ENCODE measurements around the gene MAN1C1.
A peak's percentile ranks its signal among the peaks of the same experiment; 100 is the strongest.

MAN1C1 gene

GRCh38 chr1:25677193-25677773 is 60.7 kb downstream of the MAN1C1 start:
- no peak overlapping the region for H3K4me3 ChIP-seq (ENCODE audit: low read length in 2 of 2)
- no peak overlapping the region for H3K4ac ChIP-seq (ENCODE audit: low read length)
- no peak overlapping the region for H3K14ac ChIP-seq (ENCODE audit: low read length)
- H2BK120ac ChIP-seq (ENCODE audit: low read depth, low read length), result no peak overlapping the region
- peak overlapping the region; percentile 11 for H3K23ac ChIP-seq (ENCODE audit: low read depth, low read length, poor library complexity)
- no peak overlapping the region for H2BK5ac ChIP-seq (ENCODE audit: low read length)
- no peak overlapping the region for H2AK5ac ChIP-seq (ENCODE audit: low read depth, low read length)
- no peak overlapping the region for H2AFZ ChIP-seq (ENCODE audit: low read length)
- H3K18ac ChIP-seq (ENCODE audit: low read length), result peak overlapping the region; percentile 44
- H3K4me2 ChIP-seq (ENCODE audit: insufficient read depth, low read length, poor library complexity, severe bottlenecking), result no peak overlapping the region
- H3K79me1 ChIP-seq (ENCODE audit: low read depth, low read length), result no peaks in the 10 kb centered on the region
- no peak overlapping the region for H4K91ac ChIP-seq (ENCODE audit: low read depth, low read length, poor library complexity)
- no peak overlapping the region for H3K27ac ChIP-seq (replicated peaks; ENCODE audit: low read length)
- no CpG with 5 or more reads among the region's 6 CpGs for WGBS, 2 donors (ENCODE audit: extremely low coverage in 2 of 2, insufficient read length in 2 of 2, insufficient replicate concordance in 1 of 2)
- no peak overlapping the region for H2BK15ac ChIP-seq (ENCODE audit: low read length)
- DNase-seq (ENCODE audit: low spot score), result no peak
- H3K4me1 ChIP-seq (ENCODE audit: control insufficient read depth in 2 of 2, insufficient read depth in 1 of 2, low read depth in 1 of 2, low read length in 2 of 2), result peaks cover 0 to 9% of the 10 kb centered on the region in 2 donors
- no peaks in the 10 kb centered on the region for H3K36me3 ChIP-seq (replicated peaks in 1 of 2; ENCODE audit: control insufficient read depth in 2 of 2, insufficient read depth in 2 of 2, low read length in 2 of 2)
- no peaks in the 10 kb centered on the region for H3K27me3 ChIP-seq (ENCODE audit: control insufficient read depth in 3 of 3, insufficient read depth in 3 of 3, low read depth in 1 of 3, low read length in 3 of 3)
- no peak overlapping the region for H2BK12ac ChIP-seq (ENCODE audit: low read length)
- H3K9me3 ChIP-seq (replicated peaks in 1 of 2; ENCODE audit: control insufficient read depth in 2 of 2, insufficient read depth in 1 of 2, low read depth in 1 of 2, low read length in 2 of 2), result peaks cover 0 to 5% of the 10 kb centered on the region in 2 donors
- no peak overlapping the region for H3K9ac ChIP-seq (ENCODE audit: low read depth, low read length, poor library complexity)
- H4K8ac ChIP-seq (ENCODE audit: low read depth, low read length), result no peak overlapping the region

- no peak overlapping the region for H4K8ac ChIP-seq (ENCODE audit: low read depth, low read length)
- no peak overlapping the region for H3K23ac ChIP-seq (ENCODE audit: low read depth, low read length, poor library complexity)
- WGBS, 2 donors (ENCODE audit: extremely low coverage in 2 of 2, insufficient read length in 2 of 2, insufficient replicate concordance in 1 of 2), result no CpG with 5 or more reads among the region's 2 CpGs
- H3K36me3 ChIP-seq (replicated peaks in 1 of 2; ENCODE audit: control insufficient read depth in 2 of 2, insufficient read depth in 2 of 2, low read length in 2 of 2), result no peaks in the 10 kb centered on the region
- no peak overlapping the region for H2BK15ac ChIP-seq (ENCODE audit: low read length)
- no peak overlapping the region for H2AFZ ChIP-seq (ENCODE audit: low read length)
- H3K18ac ChIP-seq (ENCODE audit: low read length), result no peak overlapping the region
- H4K91ac ChIP-seq (ENCODE audit: low read depth, low read length, poor library complexity), result no peak overlapping the region
- no peaks in the 10 kb centered on the region for H3K79me1 ChIP-seq (ENCODE audit: low read depth, low read length)
- H2BK5ac ChIP-seq (ENCODE audit: low read length), result no peak overlapping the region
- no peak overlapping the region for H3K27ac ChIP-seq (replicated peaks; ENCODE audit: low read length)
- peaks cover 0 to 9% of the 10 kb centered on the region in 2 donors for H3K4me1 ChIP-seq (ENCODE audit: control insufficient read depth in 2 of 2, insufficient read depth in 1 of 2, low read depth in 1 of 2, low read length in 2 of 2)
- no peak overlapping the region for H2BK12ac ChIP-seq (ENCODE audit: low read length)
- H2AK5ac ChIP-seq (ENCODE audit: low read depth, low read length), result no peak overlapping the region
- no peaks in the 10 kb centered on the region for H3K27me3 ChIP-seq (ENCODE audit: control insufficient read depth in 3 of 3, insufficient read depth in 3 of 3, low read depth in 1 of 3, low read length in 3 of 3)
- no peak for DNase-seq (ENCODE audit: low spot score)
- no peak overlapping the region for H3K9ac ChIP-seq (ENCODE audit: low read depth, low read length, poor library complexity)
- no peak overlapping the region for H3K14ac ChIP-seq (ENCODE audit: low read length)
- H3K9me3 ChIP-seq (replicated peaks in 1 of 2; ENCODE audit: control insufficient read depth in 2 of 2, insufficient read depth in 1 of 2, low read depth in 1 of 2, low read length in 2 of 2), result no peaks in the 10 kb centered on the region
- H3K4me3 ChIP-seq (ENCODE audit: low read length in 2 of 2), result no peak overlapping the region
- H3K4ac ChIP-seq (ENCODE audit: low read length), result no peak overlapping the region
- H2BK120ac ChIP-seq (ENCODE audit: low read depth, low read length), result no peak overlapping the region
- no peak overlapping the region for H3K4me2 ChIP-seq (ENCODE audit: insufficient read depth, low read length, poor library complexity, severe bottlenecking)
These were observed 62.6 kb downstream of the MAN1C1 start for GRCh38 chr1:25679171-25679570.

DNA sequence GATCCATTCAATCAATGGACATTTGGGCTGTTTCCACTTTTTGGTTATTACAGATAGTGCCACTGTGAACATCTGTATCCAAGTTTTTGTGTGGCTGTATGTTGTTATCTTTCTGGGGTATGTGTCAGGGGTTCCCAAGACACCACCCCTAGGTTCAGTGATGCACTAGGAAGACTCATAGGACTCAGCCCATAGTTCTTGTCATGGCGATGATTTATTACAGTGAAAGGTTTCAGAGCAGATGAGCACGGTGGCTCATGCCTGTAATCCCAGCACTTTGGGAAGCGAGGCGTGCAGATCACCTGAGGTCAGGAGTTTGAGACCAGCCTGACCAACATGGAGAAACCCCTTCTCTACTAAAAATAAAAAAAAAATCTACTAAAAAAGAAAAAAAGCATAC is 64.1 kb downstream of the MAN1C1 start:
- no peak overlapping the region for H3K4me3 ChIP-seq (ENCODE audit: low read length in 2 of 2)
- no peak overlapping the region for H2BK120ac ChIP-seq (ENCODE audit: low read depth, low read length)
- no peak overlapping the region for H2BK15ac ChIP-seq (ENCODE audit: low read length)
- H4K8ac ChIP-seq (ENCODE audit: low read depth, low read length), result no peak overlapping the region
- H3K27me3 ChIP-seq (ENCODE audit: control insufficient read depth in 3 of 3, insufficient read depth in 3 of 3, low read depth in 1 of 3, low read length in 3 of 3), result no peaks in the 10 kb centered on the region
- H3K4ac ChIP-seq (ENCODE audit: low read length), result no peak overlapping the region
- no peak overlapping the region for H3K27ac ChIP-seq (replicated peaks; ENCODE audit: low read length)
- H2AFZ ChIP-seq (ENCODE audit: low read length), result no peak overlapping the region
- H3K4me2 ChIP-seq (ENCODE audit: insufficient read depth, low read length, poor library complexity, severe bottlenecking), result no peak overlapping the region
- H3K18ac ChIP-seq (ENCODE audit: low read length), result no peak overlapping the region
- no peak overlapping the region for H2BK12ac ChIP-seq (ENCODE audit: low read length)
- H3K4me1 ChIP-seq (ENCODE audit: control insufficient read depth in 2 of 2, insufficient read depth in 1 of 2, low read depth in 1 of 2, low read length in 2 of 2), result peaks cover 0 to 9% of the 10 kb centered on the region in 2 donors
- no peak overlapping the region for H3K23ac ChIP-seq (ENCODE audit: low read depth, low read length, poor library complexity)
- H2AK5ac ChIP-seq (ENCODE audit: low read depth, low read length), result no peak overlapping the region
- H3K36me3 ChIP-seq (replicated peaks in 1 of 2; ENCODE audit: control insufficient read depth in 2 of 2, insufficient read depth in 2 of 2, low read length in 2 of 2), result no peaks in the 10 kb centered on the region
- H2BK5ac ChIP-seq (ENCODE audit: low read length), result no peak overlapping the region
- no peak overlapping the region for H3K14ac ChIP-seq (ENCODE audit: low read length)
- no peak overlapping the region for H4K91ac ChIP-seq (ENCODE audit: low read depth, low read length, poor library complexity)
- no peak overlapping the region for H3K9ac ChIP-seq (ENCODE audit: low read depth, low read length, poor library complexity)
- no peaks in the 10 kb centered on the region for H3K79me1 ChIP-seq (ENCODE audit: low read depth, low read length)
- DNase-seq (ENCODE audit: low spot score), result no peak
- no peaks in the 10 kb centered on the region for H3K9me3 ChIP-seq (replicated peaks in 1 of 2; ENCODE audit: control insufficient read depth in 2 of 2, insufficient read depth in 1 of 2, low read depth in 1 of 2, low read length in 2 of 2)
- WGBS, 2 donors (ENCODE audit: extremely low coverage in 2 of 2, insufficient read length in 2 of 2, insufficient replicate concordance in 1 of 2), result no CpG with 5 or more reads among the region's 4 CpGs

DNA sequence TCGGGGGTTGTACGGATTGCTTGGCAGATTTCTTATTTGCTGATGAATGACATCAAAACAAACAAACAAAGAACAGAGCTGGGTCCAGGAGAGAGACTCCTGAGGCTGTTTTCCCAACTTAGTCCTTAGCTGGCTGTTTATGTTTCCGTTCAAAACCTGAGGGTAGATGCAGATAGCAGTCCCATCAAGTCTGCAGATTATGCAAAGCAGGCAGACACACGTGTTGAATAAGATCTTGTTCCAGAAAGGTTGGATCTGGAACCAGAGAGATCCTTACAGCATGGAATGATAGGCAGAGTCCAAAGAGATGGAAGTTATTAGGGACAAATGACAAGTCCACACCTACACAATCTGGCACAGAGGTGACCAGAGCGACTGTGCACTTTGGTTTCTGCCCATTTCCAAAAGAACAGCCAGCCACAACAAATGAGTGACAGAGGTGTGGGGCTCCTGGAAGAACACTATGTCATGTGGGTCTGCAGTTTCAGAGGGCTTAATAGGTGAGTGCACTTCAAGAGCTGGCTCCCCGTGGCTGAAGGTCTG is 65.5 kb downstream of the MAN1C1 start:
- Histone ChIP-seq H3K9ac (ENCODE audit: low read depth, low read length, poor library complexity) (no peak overlapping the region), H3K79me1 (ENCODE audit: low read depth, low read length) (no peaks in the 10 kb centered on the region), H4K91ac (ENCODE audit: low read depth, low read length, poor library complexity) (no peak overlapping the region), H3K18ac (ENCODE audit: low read length) (no peak overlapping the region), H3K14ac (ENCODE audit: low read length) (no peak overlapping the region), H3K27me3 (ENCODE audit: control insufficient read depth in 3 of 3, insufficient read depth in 3 of 3, low read depth in 1 of 3, low read length in 3 of 3) (no peaks in the 10 kb centered on the region), H3K4me1 (ENCODE audit: control insufficient read depth in 2 of 2, insufficient read depth in 1 of 2, low read depth in 1 of 2, low read length in 2 of 2) (peaks cover 0 to 3% of the 10 kb centered on the region in 2 donors), H2AFZ (ENCODE audit: low read length) (no peak overlapping the region), H3K9me3 (replicated peaks in 1 of 2; ENCODE audit: control insufficient read depth in 2 of 2, insufficient read depth in 1 of 2, low read depth in 1 of 2, low read length in 2 of 2) (no peaks in the 10 kb centered on the region), H2BK15ac (ENCODE audit: low read length) (no peak overlapping the region), H3K23ac (ENCODE audit: low read depth, low read length, poor library complexity) (no peak overlapping the region), H4K8ac (ENCODE audit: low read depth, low read length) (no peak overlapping the region), H3K27ac (replicated peaks; ENCODE audit: low read length) (no peak overlapping the region), H2BK120ac (ENCODE audit: low read depth, low read length) (no peak overlapping the region), H2BK5ac (ENCODE audit: low read length) (no peak overlapping the region), H3K4me3 (ENCODE audit: low read length in 2 of 2) (no peak overlapping the region), H3K4ac (ENCODE audit: low read length) (no peak overlapping the region), H2BK12ac (ENCODE audit: low read length) (no peak overlapping the region), H2AK5ac (ENCODE audit: low read depth, low read length) (no peak overlapping the region), H3K36me3 (replicated peaks in 1 of 2; ENCODE audit: control insufficient read depth in 2 of 2, insufficient read depth in 2 of 2, low read length in 2 of 2) (no peaks in the 10 kb centered on the region), H3K4me2 (ENCODE audit: insufficient read depth, low read length, poor library complexity, severe bottlenecking) (no peak overlapping the region)
- no CpG with 5 or more reads among the region's 6 CpGs for WGBS, 2 donors (ENCODE audit: extremely low coverage in 2 of 2, insufficient read length in 2 of 2, insufficient replicate concordance in 1 of 2)
- DNase-seq (ENCODE audit: low spot score), result no peak
